Measurements from ENCODE around the gene NCOA3.

The NCOA3 gene

GRCh38 chr20:47648943-47649342 is 147.3 kb downstream of the NCOA3 start:
- no peak for DNase-seq

- no peak for DNase-seq
Measured at GRCh38 chr20:47652301-47652700, 150.6 kb downstream of the NCOA3 start.

GRCh38 chr20:47652794-47653193 is 151.1 kb downstream of the NCOA3 start:
- no peak for DNase-seq

- no peak for DNase-seq
Measured at GRCh38 chr20:47653869-47654268, 152.2 kb downstream of the NCOA3 start.

- no peak for DNase-seq
Measured at GRCh38 chr20:47654370-47654769, 152.7 kb downstream of the NCOA3 start.

- DNase-seq = no peak
Measured at GRCh38 chr20:47655635-47656034, 153.9 kb downstream of the NCOA3 start.

GRCh38 chr20:47656318-47656717 is 154.6 kb downstream of the NCOA3 start:
- DNase-seq = no peak

GRCh38 chr20:47659904-47660601 is 158.4 kb downstream of the NCOA3 start:
- DNase-seq = no peak

GRCh38 chr20:47660602-47660905 is 158.9 kb downstream of the NCOA3 start:
- no peak for DNase-seq

GRCh38 chr20:47660983-47661700 is 159.5 kb downstream of the NCOA3 start:
- DNase-seq = no peak

- no peak for DNase-seq
Measured at GRCh38 chr20:47661714-47662113, 160.0 kb downstream of the NCOA3 start.

GRCh38 chr20:47662483-47663353 is 161.0 kb downstream of the NCOA3 start:
- DNase-seq = no peak

- DNase-seq = peak; percentile 72
Measured at GRCh38 chr20:47663354-47664067, 161.8 kb downstream of the NCOA3 start.

GRCh38 chr20:47664068-47664437 is 162.4 kb downstream of the NCOA3 start:
- DNase-seq = no peak

- no peak for DNase-seq
Measured at GRCh38 chr20:47664744-47665143, 163.1 kb downstream of the NCOA3 start.

GRCh38 chr20:47665221-47665991 is 163.7 kb downstream of the NCOA3 start:
- DNase-seq = no peak

- DNase-seq = no peak
Measured at GRCh38 chr20:47666304-47666703, 164.6 kb downstream of the NCOA3 start.

GRCh38 chr20:47667086-47667485 is 165.4 kb downstream of the NCOA3 start:
- DNase-seq = no peak

GRCh38 chr20:47667531-47668312 is 166.0 kb downstream of the NCOA3 start:
- DNase-seq = no peak

- DNase-seq = no peak
Measured at GRCh38 chr20:47668313-47669151, 166.8 kb downstream of the NCOA3 start.

- no peak for DNase-seq
Measured at GRCh38 chr20:47669152-47669425, 167.4 kb downstream of the NCOA3 start.
